Activated CD8-positive, alpha-beta T cell treated with anti-CD3 and anti-CD28 coated beads for 36 hours (primary cell): Measurements from ENCODE around the gene MT1B. TPM values are rescaled to one million over a fixed set of nuclear protein-coding genes. Genes with fewer than 3 reads are reported as not detected.

Source experiments
- ATAC-seq: fragments of 200-7000 bp; cut with Tn5 transposase; one replicate; pipeline ENCODE4 v1.10.0; 2021; ENCODE audit warnings: mild to moderate bottlenecking, moderate library complexity
- CTCF ChIA-PET: fragments of 350-600 bp; sonication (Branson Sonifier 250); formaldehyde crosslinking; loops from one replicate; lab custom pipeline; 2021; ENCODE audit warnings: antibody characterized with exemption; lab: Charles Lee
- POLR2A ChIA-PET: fragments of 350-600 bp; sonication (Branson Sonifier 250); formaldehyde crosslinking; loops from one replicate; lab custom pipeline; 2021; ENCODE audit warnings: antibody characterized with exemption; lab: Charles Lee
- DNase-seq: peaks from one replicate; pipeline ENCODE4 v3.0.0-alpha.2; 2020
- H3K27ac Mint-ChIP-seq: one replicate; pipeline ENCODE4 v1.8.0; 2021; ENCODE audit warnings: mild to moderate bottlenecking, mixed read lengths
- H3K27me3 Mint-ChIP-seq: one replicate; pipeline ENCODE4 v1.8.0; 2021; ENCODE audit warnings: mixed read lengths
- H3K36me3 Mint-ChIP-seq: one replicate; pipeline ENCODE4 v1.8.0; 2021; ENCODE audit warnings: low read depth, mixed read lengths
- H3K4me1 Mint-ChIP-seq: one replicate; pipeline ENCODE4 v1.8.0; 2021; ENCODE audit warnings: low read depth, mixed read lengths
- H3K4me3 Mint-ChIP-seq: one replicate; pipeline ENCODE4 v1.8.0; 2021; ENCODE audit warnings: mild to moderate bottlenecking, moderate library complexity, mixed read lengths
- H3K9me3 Mint-ChIP-seq: one replicate; pipeline ENCODE4 v1.8.0; 2021; ENCODE audit warnings: mixed read lengths
- CTCF ChIP-seq: fragments of 200-600 bp; IDR thresholded peaks from one replicate; pipeline ENCODE4 v1.8.0; 2022; ENCODE audit warnings: antibody characterized with exemption, mild to moderate bottlenecking
- intact Hi-C: fragments of 100-400 bp; cut with micrococcal nuclease; formaldehyde crosslinking; loops from one replicate; pipeline ENCODE4 v1.10.0; 2022
- total RNA-seq, 2 experiments: library from RNA; stranded (reverse); gene quantifications; one replicate each; pipeline ENCODE4 v1.2.3, GENCODE V29; 2021

Gene MT1B
- total RNA-seq, 2 experiments from 2014 or later, result not detected

- POLR2A ChIA-PET, result no interaction called here
Observed at GRCh38 chr16:56628486-56629350, 23.0 kb upstream of the MT1B start.

GRCh38 chr16:56629531-56629930, 22.2 kb upstream of the MT1B start:
- Mint-ChIP-seq H3K27me3 (peaks cover 56% of the 10 kb centered on the region), H3K36me3 (no peaks in the 10 kb centered on the region)

More at GRCh38 chr16:56628486-56629350, 23.0 kb upstream of the MT1B start:
- H3K4me1 Mint-ChIP-seq, result peaks cover 22% of the 10 kb centered on the region
- no peaks in the 10 kb centered on the region for H3K9me3 Mint-ChIP-seq
- CTCF ChIA-PET, result interaction anchor here (1.9 kb wide), 1 partner anchor 11 kb away, joined by 11 read pairs; no protein-coding TSS in a partner anchor
- H3K27ac Mint-ChIP-seq, result no peak overlapping the region
- H3K27me3 Mint-ChIP-seq, result peaks cover 48% of the 10 kb centered on the region
- no peak for ATAC-seq
- intact Hi-C loops, result no loop called here
- H3K36me3 Mint-ChIP-seq, result no peaks in the 10 kb centered on the region
- no peak overlapping the region for H3K4me3 Mint-ChIP-seq
- no peak for DNase-seq
- no peak for TF ChIP-seq CTCF

GRCh38 chr16:56630134-56630533, 21.6 kb upstream of the MT1B start:
- no peak overlapping the region for H3K4me3 Mint-ChIP-seq
- no peak for TF ChIP-seq CTCF
- peaks cover 23% of the 10 kb centered on the region for H3K4me1 Mint-ChIP-seq
- ATAC-seq (peak; percentile 39), DNase-seq (no peak)
- no peaks in the 10 kb centered on the region for H3K36me3 Mint-ChIP-seq
- CTCF ChIA-PET, result interaction anchor here (0.7 to 2.2 kb wide), 7 partner anchors 9 to 72 kb away, joined by 3 to 11 read pairs (median 6); no protein-coding TSS in a partner anchor
- intact Hi-C loops, result no loop called here
- POLR2A ChIA-PET, result no interaction called here
- H3K27me3 Mint-ChIP-seq, result peaks cover 59% of the 10 kb centered on the region
- no peaks in the 10 kb centered on the region for H3K9me3 Mint-ChIP-seq
- H3K27ac Mint-ChIP-seq, result no peak overlapping the region

More at GRCh38 chr16:56629531-56629930, 22.2 kb upstream of the MT1B start:
- H3K27ac Mint-ChIP-seq, result no peak overlapping the region
- ChIA-PET CTCF (interaction anchor here (1.3 to 1.9 kb wide), 4 partner anchors 11 to 44 kb away, joined by 3 to 11 read pairs (median 6); no protein-coding TSS in a partner anchor), POLR2A (no interaction called here)
- H3K4me1 Mint-ChIP-seq, result peaks cover 22% of the 10 kb centered on the region
- no peak overlapping the region for H3K4me3 Mint-ChIP-seq
- no peak for TF ChIP-seq CTCF
- intact Hi-C loops, result no loop called here
- DNase-seq (no peak), ATAC-seq (no peak)
- no peaks in the 10 kb centered on the region for H3K9me3 Mint-ChIP-seq

- ChIA-PET CTCF (interaction anchor here (0.9 to 2.2 kb wide), 5 partner anchors 11 to 71 kb away, joined by 3 to 8 read pairs (median 6); no protein-coding TSS in a partner anchor), POLR2A (interaction anchor here (0.7 to 1.2 kb wide), 2 partner anchors 24 to 25 kb away, joined by 3 read pairs; no protein-coding TSS in a partner anchor)
- no peak for TF ChIP-seq CTCF
- Mint-ChIP-seq H3K27ac (no peak overlapping the region), H3K36me3 (no peaks in the 10 kb centered on the region), H3K27me3 (peaks cover 60% of the 10 kb centered on the region), H3K9me3 (no peaks in the 10 kb centered on the region), H3K4me3 (no peak overlapping the region), H3K4me1 (peaks cover 21% of the 10 kb centered on the region)
- no peak for ATAC-seq
- DNase-seq, result no peak
- intact Hi-C loops, result no loop called here
Observed at GRCh38 chr16:56631197-56631596, 20.5 kb upstream of the MT1B start.

- no peak overlapping the region for H3K27ac Mint-ChIP-seq
- intact Hi-C loops, result no loop called here
- DNase-seq (no peak), ATAC-seq (no peak)
- TF ChIP-seq CTCF, result no peak
- H3K9me3 Mint-ChIP-seq, result no peaks in the 10 kb centered on the region
- H3K4me3 Mint-ChIP-seq, result peak overlapping the region; percentile 58
- ChIA-PET POLR2A (interaction anchor here (0.7 to 1.2 kb wide), 2 partner anchors 24 to 26 kb away, joined by 3 read pairs; no protein-coding TSS in a partner anchor), CTCF (interaction anchor here (1.7 to 2.2 kb wide), 2 partner anchors 11 to 70 kb away, joined by 6 to 8 read pairs; no protein-coding TSS in a partner anchor)
- peaks cover 17% of the 10 kb centered on the region for H3K4me1 Mint-ChIP-seq
- no peaks in the 10 kb centered on the region for H3K36me3 Mint-ChIP-seq
- peaks cover 61% of the 10 kb centered on the region for H3K27me3 Mint-ChIP-seq
Observed at GRCh38 chr16:56631832-56632155, 19.9 kb upstream of the MT1B start.
